Natural killer cell (primary cell): Measurements from ENCODE around the gene MYO16. TPM values are rescaled to one million over a fixed set of nuclear protein-coding genes. Genes with fewer than 3 reads are reported as not detected.
A peak's percentile ranks its signal among the peaks of the same experiment; 100 is the strongest.

Source experiments
- ATAC-seq, 3 donors: fragments of 150-1000 bp in 2 of 3; fragments of 200-7000 bp in 1 of 3; cut with Tn5 transposase; 1 replicate in 1 of 3; 2 replicates in 2 of 3; pipeline ENCODE4 v1.10.0; 2021; ENCODE audit warnings: mild to moderate bottlenecking in 2 of 3, moderate library complexity in 2 of 3
- DNase-seq, 2 donors: peaks; one replicate each; pipeline versions ENCODE4 v3.0.0 to v3.0.0-alpha.2; 2013 to 2021; ENCODE audit warnings: mixed read lengths in 1 of 2
- H3K27ac ChIP-seq: one replicate; pipeline ENCODE4 v1.5.1; 2013; ENCODE audit warnings: mild to moderate bottlenecking, low read length
- H3K27me3 ChIP-seq: one replicate; pipeline ENCODE4 v1.6.1; 2013; ENCODE audit warnings: low read length; ENCODE audit not compliant: control insufficient read depth, insufficient read depth
- H3K36me3 ChIP-seq: one replicate; pipeline ENCODE4 v1.6.1; 2013; ENCODE audit warnings: low read length; ENCODE audit not compliant: control insufficient read depth, insufficient read depth
- H3K4me1 ChIP-seq: one replicate; pipeline ENCODE4 v1.6.1; 2013; ENCODE audit warnings: low read length; ENCODE audit not compliant: control insufficient read depth, insufficient read depth
- H3K4me3 ChIP-seq: one replicate; pipeline ENCODE4 v1.5.1; 2013; ENCODE audit warnings: low read length
- H3K9me3 ChIP-seq: one replicate; pipeline ENCODE4 v1.6.1; 2013; ENCODE audit warnings: low read length; ENCODE audit not compliant: control insufficient read depth, insufficient read depth
- H3K27ac Mint-ChIP-seq, 2 donors: one replicate each; pipeline ENCODE4 v1.8.0; 2022; ENCODE audit warnings: mild to moderate bottlenecking in 2 of 2, mixed read lengths in 2 of 2, moderate library complexity in 1 of 2
- H3K27me3 Mint-ChIP-seq, 2 donors: one replicate each; pipeline ENCODE4 v1.8.0; 2022; ENCODE audit warnings: low read depth in 2 of 2, mixed read lengths in 2 of 2
- H3K36me3 Mint-ChIP-seq: one replicate; pipeline ENCODE4 v1.8.0; 2022; ENCODE audit warnings: mixed read lengths
- H3K4me1 Mint-ChIP-seq, 2 donors: one replicate each; pipeline ENCODE4 v1.8.0; 2022; ENCODE audit warnings: mixed read lengths in 2 of 2
- H3K4me3 Mint-ChIP-seq: one replicate; pipeline ENCODE4 v1.8.0; 2022; ENCODE audit warnings: mild to moderate bottlenecking, moderate library complexity, mixed read lengths
- H3K9me3 Mint-ChIP-seq, 2 donors: one replicate each; pipeline ENCODE4 v1.8.0; 2022; ENCODE audit warnings: mixed read lengths in 2 of 2
- CTCF ChIP-seq: fragments of 200-600 bp; IDR thresholded peaks from one replicate; pipeline ENCODE4 v1.8.0; 2022; ENCODE audit warnings: antibody characterized with exemption
- WGBS: methylation state at CpG from one replicate; pipeline ENCODE4 v1.1.7; 2013; ENCODE audit warnings: missing lambda C conversion rate; ENCODE audit not compliant: insufficient coverage; 5-methylcytosine and 5-hydroxymethylcytosine counted together
- intact Hi-C: fragments of 100-400 bp; cut with micrococcal nuclease; formaldehyde crosslinking; loops from one replicate; pipeline ENCODE4 v1.14.2; 2022
- total RNA-seq, 4 donors: library from RNA; stranded (reverse); fragments of 120-200 nt in 1 of 4; gene quantifications; one replicate each; pipeline versions ENCODE4 v1.2.3 to v1.2.4, GENCODE V29; 2013 to 2022

MYO16 gene
- total RNA-seq, 3 donors from 2014 or later (not counting 1 experiment from before 2014, with no cell fraction given), result 0.28 TPM; not detected in 2

GRCh38 chr13:109251956-109252355 lies 622.5 kb downstream of the MYO16 start:
- H3K27ac Mint-ChIP-seq, result no peak overlapping the region
- Histone ChIP-seq H3K4me1 (peaks cover 5% of the 10 kb centered on the region), H3K9me3 (no peaks in the 10 kb centered on the region), H3K27ac (no peak overlapping the region), H3K36me3 (no peaks in the 10 kb centered on the region), H3K4me3 (no peak overlapping the region), H3K27me3 (no peaks in the 10 kb centered on the region)
- H3K4me3 Mint-ChIP-seq, result no peak overlapping the region
- 85% methylated on average over 1 of the region's 2 CpGs for WGBS
- no peak for DNase-seq
- peaks cover 19% of the 10 kb centered on the region for H3K36me3 Mint-ChIP-seq
- intact Hi-C loops, result no loop called here
- H3K9me3 Mint-ChIP-seq, result peaks cover 2 to 3% of the 10 kb centered on the region in 2 donors
- H3K4me1 Mint-ChIP-seq, result peaks cover 17 to 22% of the 10 kb centered on the region in 2 donors
- TF ChIP-seq CTCF, result no peak
- H3K27me3 Mint-ChIP-seq, result no peaks in the 10 kb centered on the region
- no peak for ATAC-seq

GRCh38 chr13:109253316-109253715 lies 623.9 kb downstream of the MYO16 start:
- intact Hi-C loops, result no loop called here
- Mint-ChIP-seq H3K27ac (no peak overlapping the region), H3K9me3 (peaks cover 0 to 2% of the 10 kb centered on the region in 2 donors), H3K36me3 (peaks cover 6% of the 10 kb centered on the region), H3K27me3 (no peaks in the 10 kb centered on the region), H3K4me3 (no peak overlapping the region), H3K4me1 (peaks cover 23 to 29% of the 10 kb centered on the region in 2 donors)
- Histone ChIP-seq H3K27me3 (no peaks in the 10 kb centered on the region), H3K36me3 (no peaks in the 10 kb centered on the region), H3K4me3 (no peak overlapping the region), H3K27ac (no peak overlapping the region), H3K4me1 (peaks cover 5% of the 10 kb centered on the region), H3K9me3 (no peaks in the 10 kb centered on the region)
- ATAC-seq (no peak), DNase-seq (no peak)
- WGBS, result 96% methylated on average over 1 of the region's 1 CpG
- no peak for TF ChIP-seq CTCF

GRCh38 chr13:109254274-109254673 lies 624.9 kb downstream of the MYO16 start:
- Mint-ChIP-seq H3K4me1 (peaks cover 32 to 37% of the 10 kb centered on the region in 2 donors), H3K27me3 (no peaks in the 10 kb centered on the region), H3K27ac (no peak overlapping the region), H3K4me3 (peak overlapping the region; percentile 17), H3K9me3 (peaks cover 0 to 2% of the 10 kb centered on the region in 2 donors), H3K36me3 (no peaks in the 10 kb centered on the region)
- WGBS, result 70% methylated on average over 1 of the region's 1 CpG
- H3K27ac ChIP-seq, result no peak overlapping the region
- H3K4me1 ChIP-seq, result peaks cover 8% of the 10 kb centered on the region
- H3K36me3 ChIP-seq, result no peaks in the 10 kb centered on the region
- DNase-seq, result no peak
- no peak overlapping the region for H3K4me3 ChIP-seq
- no peak for TF ChIP-seq CTCF
- H3K9me3 ChIP-seq, result no peaks in the 10 kb centered on the region
- H3K27me3 ChIP-seq, result no peaks in the 10 kb centered on the region
- no peak for ATAC-seq
- intact Hi-C loops, result no loop called here

GRCh38 chr13:109255141-109255856 lies 625.9 kb downstream of the MYO16 start:
- Mint-ChIP-seq H3K4me3 (peak overlapping the region; percentile 42), H3K4me1 (peaks cover 32 to 37% of the 10 kb centered on the region in 2 donors), H3K36me3 (no peaks in the 10 kb centered on the region), H3K27ac (peak overlapping the region; percentile 29 to 64), H3K27me3 (no peaks in the 10 kb centered on the region), H3K9me3 (peaks cover 0 to 2% of the 10 kb centered on the region in 2 donors)
- intact Hi-C loops, result no loop called here
- Histone ChIP-seq H3K27me3 (no peaks in the 10 kb centered on the region), H3K4me3 (no peak overlapping the region), H3K4me1 (peaks cover 8% of the 10 kb centered on the region), H3K36me3 (no peaks in the 10 kb centered on the region), H3K27ac (no peak overlapping the region), H3K9me3 (no peaks in the 10 kb centered on the region)
- WGBS, result 86% methylated on average over 3 of the region's 4 CpGs
- ATAC-seq (peak; percentile 21 to 60 (median 27)), DNase-seq (no peak)
- no peak for TF ChIP-seq CTCF
